HG03571 (cell line): ENCODE data around the gene FIBP.

Source experiments
- ATAC-seq: cut with Tn5 transposase; IDR thresholded peaks from one replicate; pipeline ENCODE4 v1.9.1; 2021; ENCODE audit not compliant: unreplicated experiment

The FIBP gene

GRCh38 chr11:65860278-65861164 lies 27.8 kb downstream of the FIBP start, which contains the start of gene MUS81:
MUS81 (plus strand) TSS chr11:65860433; CDS start chr11:65860754, 321 bp downstream.
- ATAC-seq, result no peak

GRCh38 chr11:65859812-65860277 lies 28.4 kb downstream of the FIBP start:
- no peak for ATAC-seq

GRCh38 chr11:65859095-65859811 lies 29.0 kb downstream of the FIBP start:
- ATAC-seq, result peak; percentile 46

GRCh38 chr11:65858681-65859087 lies 29.6 kb downstream of the FIBP start:
- ATAC-seq, result no peak

- ATAC-seq, result peak; percentile 33
Observed at GRCh38 chr11:65857853-65858680, 30.2 kb downstream of the FIBP start, which contains the start of gene CFL1. CFL1 (minus strand) TSS chr11:65858180; CDS start chr11:65858099, 81 bp downstream.

- ATAC-seq, result no peak
Observed at GRCh38 chr11:65857500-65857852, 30.8 kb downstream of the FIBP start.

- ATAC-seq, result peak; percentile 31
Observed at GRCh38 chr11:65856689-65857499, 31.4 kb downstream of the FIBP start.

- ATAC-seq, result no peak
Observed at GRCh38 chr11:65855927-65856363, 32.3 kb downstream of the FIBP start.

- ATAC-seq, result no peak
Observed at GRCh38 chr11:65854852-65855837, 33.1 kb downstream of the FIBP start.

- ATAC-seq, result no peak
Observed at GRCh38 chr11:65854161-65854592, 34.1 kb downstream of the FIBP start.

GRCh38 chr11:65853246-65853979 lies 34.9 kb downstream of the FIBP start:
- ATAC-seq, result no peak

- no peak for ATAC-seq
Observed at GRCh38 chr11:65852508-65853245, 35.6 kb downstream of the FIBP start.

GRCh38 chr11:65851811-65852507 lies 36.3 kb downstream of the FIBP start:
- no peak for ATAC-seq

- no peak for ATAC-seq
Observed at GRCh38 chr11:65851083-65851579, 37.1 kb downstream of the FIBP start.

GRCh38 chr11:65850217-65851082 lies 37.8 kb downstream of the FIBP start:
- no peak for ATAC-seq

GRCh38 chr11:65849771-65850216 lies 38.5 kb downstream of the FIBP start:
- ATAC-seq, result no peak
